NCI-H2227 (cell line): ENCODE results near the gene BBS9.
"Not testable (repeated sequence)": the region's sequence is repeated elsewhere in the genome, so short reads cannot be mapped to it uniquely, and the experiment has no call there.

ENCODE experiments used
- DNase-seq: peaks from one replicate; lab custom pipeline; 2025; ENCODE audit not compliant: unreplicated experiment; lab: John Stamatoyannopoulos, UW

BBS9 gene

GRCh38 chr7:33193308-33193864, 64.0 kb downstream of the BBS9 start:
- DNase-seq: no peak

- DNase-seq: no peak
Measured at GRCh38 chr7:33195264-33195663, 65.9 kb downstream of the BBS9 start.

DNA sequence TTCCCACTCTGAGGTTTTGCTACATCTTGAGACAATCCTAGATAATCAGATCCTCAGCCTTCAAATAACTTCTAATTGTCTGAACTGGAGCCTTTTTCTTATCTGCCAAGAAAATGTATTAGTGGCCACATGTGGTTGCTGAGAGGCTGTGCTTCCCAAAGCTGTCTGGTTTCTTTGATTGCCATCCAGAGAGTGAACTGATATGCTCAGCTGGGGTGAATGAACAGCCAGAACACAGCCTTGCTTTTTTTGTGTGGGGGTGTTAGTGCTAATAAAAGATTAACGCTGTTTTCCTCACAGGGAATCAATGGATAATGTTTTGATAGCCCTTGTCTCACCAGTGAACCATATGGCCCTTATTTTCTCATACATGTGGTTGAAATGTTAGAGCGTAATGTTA, 66.9 kb downstream of the BBS9 start:
- no peak for DNase-seq

GRCh38 chr7:33200282-33200681, 70.9 kb downstream of the BBS9 start:
- DNase-seq: no peak

GRCh38 chr7:33201821-33202220, 72.5 kb downstream of the BBS9 start:
- DNase-seq: no peak

- no peak for DNase-seq
Measured at GRCh38 chr7:33210958-33211357, 81.6 kb downstream of the BBS9 start.

- DNase-seq: no peak
Measured at GRCh38 chr7:33212144-33212543, 82.8 kb downstream of the BBS9 start.

DNA sequence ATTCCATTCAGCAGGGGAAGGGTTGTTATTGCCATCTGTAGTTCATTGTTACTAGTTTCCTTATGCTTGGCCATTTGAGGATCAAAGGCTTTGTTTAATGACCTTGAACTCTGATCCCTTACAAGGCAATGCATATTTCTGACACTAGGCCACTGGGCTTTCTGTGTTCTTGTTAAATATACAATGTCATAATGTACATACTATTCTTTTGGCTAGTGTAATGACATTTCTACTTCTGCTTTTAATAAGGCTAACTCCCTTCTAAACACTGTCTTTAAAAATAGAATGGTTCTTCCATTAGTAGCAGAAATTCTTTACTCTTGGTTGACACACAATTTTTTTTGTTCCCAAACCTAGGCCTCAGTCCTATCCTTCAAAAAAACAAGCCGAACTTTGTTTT, 86.6 kb downstream of the BBS9 start:
- no peak for DNase-seq

DNA sequence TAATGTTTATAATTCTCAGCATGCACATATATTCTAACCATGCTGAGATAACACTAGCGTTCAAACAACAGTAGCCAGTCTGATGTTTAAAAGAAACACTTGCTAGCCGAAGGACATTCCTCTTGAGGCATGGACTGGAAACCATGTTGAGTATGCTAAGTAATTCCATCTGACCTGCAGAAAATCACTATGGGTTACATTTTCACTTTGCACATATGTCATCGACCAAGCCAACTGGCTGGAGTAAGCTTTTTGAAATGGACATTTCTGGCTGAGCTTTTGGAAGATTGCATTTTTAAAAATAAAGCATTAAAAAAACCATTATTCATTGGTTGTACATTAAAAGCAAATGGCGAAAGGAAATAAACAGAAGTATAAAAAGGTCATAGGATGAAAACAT, 88.2 kb downstream of the BBS9 start:
- no peak for DNase-seq

- DNase-seq: not testable (repeated sequence)
Measured at GRCh38 chr7:33218841-33219535, 89.6 kb downstream of the BBS9 start.

DNA sequence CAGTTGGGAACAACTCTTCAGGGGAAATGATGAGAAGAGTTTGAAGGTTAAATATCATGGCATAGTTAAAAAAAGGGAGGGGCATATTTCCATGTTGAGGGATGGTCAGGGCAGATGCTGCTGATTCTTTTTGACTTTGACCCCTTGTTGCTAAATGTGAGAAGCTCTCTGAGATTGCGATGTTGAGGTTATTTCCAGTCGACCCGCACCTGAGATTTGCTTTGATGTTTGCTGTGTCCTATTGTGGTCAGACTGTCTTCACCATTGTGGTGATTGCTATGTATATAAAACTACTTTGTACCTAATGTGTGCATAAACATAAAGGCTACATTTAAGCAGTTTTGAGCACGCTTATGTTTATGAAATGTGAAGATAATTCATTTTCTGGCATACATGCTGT, 90.9 kb downstream of the BBS9 start:
- no peak for DNase-seq

DNA sequence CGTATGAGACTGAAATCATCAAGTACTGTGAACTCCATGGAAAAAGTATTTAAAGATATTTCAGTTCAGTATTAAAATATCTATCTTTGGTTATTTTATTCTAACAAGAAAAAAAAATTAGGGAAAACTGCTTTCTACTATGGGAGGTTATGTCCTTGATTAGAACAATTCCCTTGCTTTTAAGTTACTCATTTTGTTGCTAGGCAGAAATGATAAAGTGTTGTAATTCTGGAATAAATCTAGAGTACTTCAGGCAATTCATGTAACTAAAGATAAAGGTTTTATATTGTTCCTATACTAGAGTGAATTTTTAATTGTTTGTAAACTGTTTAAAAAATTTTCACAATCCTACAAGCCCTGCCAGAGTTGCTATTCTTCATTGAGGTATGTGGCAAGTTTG, 92.0 kb downstream of the BBS9 start:
- no peak for DNase-seq

DNA sequence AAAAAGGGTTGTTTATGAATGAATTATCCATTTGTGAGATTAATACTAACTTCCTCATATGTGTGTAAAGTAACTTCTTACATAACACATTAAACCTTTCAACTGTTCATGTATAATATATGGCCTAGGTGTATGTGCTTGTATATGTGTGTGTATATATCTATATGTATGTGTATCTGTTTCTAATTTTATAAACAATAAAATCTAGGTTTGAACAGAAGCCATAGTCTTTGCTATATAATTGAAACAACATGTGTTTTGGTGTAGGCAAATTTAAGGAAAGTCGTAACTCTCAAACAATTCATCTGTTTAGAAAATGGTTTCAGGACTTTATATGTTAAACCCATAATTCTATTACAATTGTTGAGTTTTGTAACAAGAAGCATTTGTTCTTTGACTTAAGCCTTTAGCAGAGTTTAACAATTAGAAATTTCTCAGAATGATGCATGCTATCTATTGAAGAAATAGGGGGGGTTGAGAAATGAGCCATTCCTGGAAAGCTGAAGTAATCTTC, 103.3 kb downstream of the BBS9 start:
- DNase-seq: no peak

- DNase-seq: no peak
Measured at GRCh38 chr7:33233659-33234058, 104.3 kb downstream of the BBS9 start.

- no peak for DNase-seq
Measured at GRCh38 chr7:33237036-33237435, 107.7 kb downstream of the BBS9 start.

DNA sequence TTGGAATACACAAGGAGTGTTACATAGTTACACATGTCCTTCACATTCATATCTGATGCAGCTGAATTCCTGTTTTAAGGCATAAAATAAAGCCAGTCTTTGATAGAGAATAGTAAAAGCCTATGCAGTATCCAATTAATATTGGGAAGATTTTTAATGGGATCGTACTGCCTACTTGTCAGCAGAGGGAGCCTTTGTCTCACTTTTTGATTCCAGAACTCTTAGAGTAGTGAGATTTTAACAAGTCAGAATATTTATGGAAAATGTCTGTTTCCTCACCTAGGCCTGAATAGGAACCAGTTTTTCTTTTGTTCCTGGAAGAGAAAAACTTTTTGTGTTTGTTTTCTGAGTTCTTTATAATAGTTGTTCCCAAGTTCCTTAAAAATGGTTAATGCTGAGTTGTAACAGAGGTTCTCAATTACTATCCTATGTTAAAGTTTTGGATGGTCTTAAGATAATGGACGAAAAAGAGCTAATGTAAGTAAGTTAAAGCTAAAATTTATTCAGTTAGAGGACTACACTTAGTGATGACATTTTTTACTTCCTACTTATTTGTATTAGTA, 114.0 kb downstream of the BBS9 start:
- peak; percentile 10 for DNase-seq

- DNase-seq: no peak
Measured at GRCh38 chr7:33248671-33249070, 119.3 kb downstream of the BBS9 start.

DNA sequence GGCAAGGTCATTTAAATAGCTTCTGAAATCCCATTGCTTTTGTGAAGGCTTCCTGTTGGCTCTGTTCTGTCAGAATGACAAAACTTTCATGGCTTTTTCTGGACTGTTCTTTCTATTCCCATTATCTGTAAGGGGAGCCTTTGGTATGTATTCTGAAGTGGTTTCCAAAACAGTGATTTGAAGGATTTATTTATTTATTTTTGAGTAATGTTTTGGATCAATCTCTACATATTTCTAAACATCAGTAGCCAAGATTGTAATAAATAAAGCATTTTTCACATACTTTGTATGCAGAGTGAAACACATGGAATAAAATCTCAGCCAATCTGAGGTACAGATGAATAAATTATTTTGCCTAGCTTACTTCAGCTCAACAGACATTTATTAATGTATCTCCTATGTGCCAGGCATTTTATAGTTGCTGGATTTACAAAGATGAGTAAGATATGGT, 121.1 kb downstream of the BBS9 start:
- DNase-seq: no peak

GRCh38 chr7:33251301-33251700, 121.9 kb downstream of the BBS9 start:
- DNase-seq: no peak

- DNase-seq: no peak
Measured at GRCh38 chr7:33258491-33258951, 129.2 kb downstream of the BBS9 start.

- DNase-seq: no peak
Measured at GRCh38 chr7:33261585-33261984, 132.2 kb downstream of the BBS9 start.

GRCh38 chr7:33262476-33262875, 133.1 kb downstream of the BBS9 start:
- DNase-seq: no peak
